IMR-90 (cell line): Measurements from ENCODE around the gene PAPPA. TPM values are rescaled to one million over a fixed set of nuclear protein-coding genes. Genes with fewer than 3 reads are reported as not detected.

ENCODE experiments used
- ATAC-seq: fragments of 200-7000 bp; cut with Tn5 transposase; 2 replicates; pipeline ENCODE4 v1.9.1; 2020; ENCODE audit warnings: low read depth, mild to moderate bottlenecking, moderate library complexity
- BruUV-seq: library from RNA; stranded (reverse); fragments of 400-500 nt; replicated peaks from 2 replicates; lab custom pipeline; 2021; lab: Mats Ljungman, UMichigan
- CTCF ChIA-PET: fragments of 300-600 bp; formaldehyde crosslinking; extraction: SDS; loops from one replicate; lab custom pipeline; 2021; ENCODE audit warnings: antibody characterized with exemption; lab: Yijun Ruan, JAX
- POLR2A ChIA-PET: fragments of 300-600 bp; sonication (Branson Sonifier 250); formaldehyde crosslinking; loops from one replicate; lab custom pipeline; 2022; ENCODE audit warnings: antibody characterized with exemption; ENCODE audit not compliant: unreplicated experiment; lab: Charles Lee
- DNase-seq: peaks from one replicate; pipeline ENCODE4 v3.0.0; 2013
- H2AFZ ChIP-seq: replicated peaks from 2 replicates; pipeline ENCODE3; 2013; ENCODE audit warnings: low read length, mild to moderate bottlenecking; ENCODE audit not compliant: poor library complexity
- H2AK5ac ChIP-seq: 2 replicates; pipeline ENCODE4 v1.6.1; 2013; ENCODE audit warnings: low read depth, low read length, inconsistent platforms
- H2AK9ac ChIP-seq: replicated peaks from 2 replicates; pipeline ENCODE3; 2013; ENCODE audit warnings: mild to moderate bottlenecking, low read depth, low read length, moderate library complexity; ENCODE audit not compliant: poor library complexity
- H2BK120ac ChIP-seq: 2 replicates; pipeline ENCODE4 v1.6.1; 2013; ENCODE audit warnings: low read depth, low read length, inconsistent platforms
- H2BK15ac ChIP-seq: 3 replicates; pipeline ENCODE4 v1.6.1; 2013; ENCODE audit warnings: low read depth, low read length, inconsistent platforms
- H2BK20ac ChIP-seq: 2 replicates; pipeline ENCODE4 v1.6.1; 2013; ENCODE audit warnings: low read depth, mild to moderate bottlenecking, inconsistent platforms, low read length, moderate library complexity
- H2BK5ac ChIP-seq: 2 replicates; pipeline ENCODE4 v1.6.1; 2013; ENCODE audit warnings: mild to moderate bottlenecking, low read depth, low read length, inconsistent platforms; ENCODE audit not compliant: poor library complexity, severe bottlenecking
- H3K14ac ChIP-seq: replicated peaks from 2 replicates; pipeline ENCODE4 v1.6.1; 2013; ENCODE audit warnings: low read depth, low read length, inconsistent platforms
- H3K18ac ChIP-seq: 2 replicates; pipeline ENCODE4 v1.6.1; 2013; ENCODE audit warnings: low read depth, low read length, control low read depth
- H3K23ac ChIP-seq: 2 replicates; pipeline ENCODE4 v1.6.1; 2013; ENCODE audit warnings: low read depth, low read length, inconsistent platforms
- H3K27ac ChIP-seq: 2 replicates; pipeline ENCODE4 v1.5.1; 2013; ENCODE audit warnings: mild to moderate bottlenecking, control low read depth, low read length; ENCODE audit not compliant: insufficient read depth
- H3K27me3 ChIP-seq: 2 replicates; pipeline ENCODE4 v1.6.1; 2013; ENCODE audit warnings: low read length; ENCODE audit not compliant: control insufficient read depth, insufficient read depth
- H3K36me3 ChIP-seq: 2 replicates; pipeline ENCODE4 v1.6.1; 2013; ENCODE audit warnings: low read length, mixed read lengths; ENCODE audit not compliant: control insufficient read depth, insufficient read depth
- H3K4ac ChIP-seq: 2 replicates; pipeline ENCODE4 v1.6.1; 2013; ENCODE audit warnings: low read depth, low read length, inconsistent platforms
- H3K4me1 ChIP-seq: 2 replicates; pipeline ENCODE4 v1.6.1; 2013; ENCODE audit warnings: low read length, mixed read lengths; ENCODE audit not compliant: control insufficient read depth, insufficient read depth
- H3K4me2 ChIP-seq: 2 replicates; pipeline ENCODE4 v1.6.1; 2013; ENCODE audit warnings: low read depth, mild to moderate bottlenecking, control low read depth, low read length, moderate library complexity
- H3K4me3 ChIP-seq: 2 replicates; pipeline ENCODE4 v1.5.1; 2013; ENCODE audit warnings: low read depth, mild to moderate bottlenecking, control low read depth, low read length, moderate library complexity; ENCODE audit not compliant: insufficient read depth
- H3K56ac ChIP-seq: 2 replicates; pipeline ENCODE4 v1.6.1; 2013; ENCODE audit warnings: low read length, inconsistent platforms; ENCODE audit not compliant: insufficient read depth; ENCODE audit errors: extremely low read depth
- H3K79me1 ChIP-seq, 2 experiments: 2 replicates each; pipeline ENCODE4 v1.6.1; 2013; ENCODE audit warnings: low read length in 2 of 2, inconsistent platforms in 1 of 2, low read depth in 1 of 2
- H3K9ac ChIP-seq: 2 replicates; pipeline ENCODE4 v1.6.1; 2013; ENCODE audit warnings: low read depth, low read length, control low read depth
- H3K9me1 ChIP-seq: 2 replicates; pipeline ENCODE4 v1.6.1; 2013; ENCODE audit warnings: low read length, inconsistent platforms; ENCODE audit not compliant: insufficient read depth
- H3K9me3 ChIP-seq: 2 replicates; pipeline ENCODE4 v1.6.1; 2013; ENCODE audit warnings: low read length; ENCODE audit not compliant: control insufficient read depth, insufficient read depth
- H4K20me1 ChIP-seq: 2 replicates; pipeline ENCODE4 v1.6.1; 2013; ENCODE audit warnings: low read length, inconsistent platforms; ENCODE audit not compliant: insufficient read depth
- H4K5ac ChIP-seq: 2 replicates; pipeline ENCODE4 v1.6.1; 2013; ENCODE audit warnings: mild to moderate bottlenecking, low read depth, low read length, control low read depth
- H4K8ac ChIP-seq, 2 experiments: 2 replicates each; pipeline ENCODE4 v1.6.1; 2013; ENCODE audit warnings: low read depth in 2 of 2, low read length in 2 of 2, control low read depth in 1 of 2, inconsistent platforms in 1 of 2
- H4K91ac ChIP-seq: 2 replicates; pipeline ENCODE4 v1.6.1; 2013; ENCODE audit warnings: low read depth, low read length, inconsistent platforms; ENCODE audit not compliant: insufficient read depth
- CHD1 ChIP-seq: IDR thresholded peaks from 2 replicates; pipeline ENCODE4 v1.6.1; 2012; ENCODE audit warnings: low read depth, low read length, improper control_type of control experiment
- CTCF ChIP-seq: conservative IDR thresholded peaks from 2 replicates; pipeline ENCODE4 v1.5.1; 2012; ENCODE audit warnings: mild to moderate bottlenecking, low read depth, low read length, improper control_type of control experiment
- ELK1 ChIP-seq: fragments of 150-350 bp; IDR thresholded peaks from 2 replicates; pipeline ENCODE4 v1.6.1; 2016; ENCODE audit warnings: low read depth, mild to moderate bottlenecking, low read length, moderate library complexity, borderline replicate concordance
- FOS ChIP-seq: fragments of 150-350 bp; IDR thresholded peaks from 2 replicates; pipeline ENCODE4 v1.6.1; 2016; ENCODE audit warnings: low read depth, low read length
- MAFK ChIP-seq: IDR thresholded peaks from 2 replicates; pipeline ENCODE4 v1.6.1; 2012; ENCODE audit warnings: low read depth, low read length, improper control_type of control experiment
- MAZ ChIP-seq: IDR thresholded peaks from 2 replicates; pipeline ENCODE4 v1.6.1; 2012; ENCODE audit warnings: low read depth, mild to moderate bottlenecking, low read length, improper control_type of control experiment, moderate library complexity, borderline replicate concordance
- MXI1 ChIP-seq: IDR thresholded peaks from 2 replicates; pipeline ENCODE4 v1.6.1; 2012; ENCODE audit warnings: low read depth, mild to moderate bottlenecking, low read length, moderate library complexity, borderline replicate concordance
- NFE2L2 ChIP-seq: fragments of 150-350 bp; IDR thresholded peaks from 2 replicates; pipeline ENCODE4 v1.6.1; 2016; ENCODE audit warnings: low read depth, mild to moderate bottlenecking, low read length
- POLR2A ChIP-seq: IDR thresholded peaks from 2 replicates; pipeline ENCODE4 v1.6.1; 2012; ENCODE audit warnings: mild to moderate bottlenecking, low read depth, low read length
- RFX5 ChIP-seq: IDR thresholded peaks from 2 replicates; pipeline ENCODE4 v1.8.0; 2012; ENCODE audit warnings: low read depth, mild to moderate bottlenecking, low read length, moderate library complexity
- SMC3 ChIP-seq: fragments of 150-350 bp; IDR thresholded peaks from 2 replicates; pipeline ENCODE4 v1.6.1; 2016; ENCODE audit warnings: low read depth, mild to moderate bottlenecking, antibody characterized with exemption, low read length, moderate library complexity
- WGBS, 2 experiments: methylation state at CpG; one replicate each; pipeline versions ENCODE4 v1.1.5 to v1.1.7; 2013; ENCODE audit warnings: missing lambda C conversion rate in 2 of 2; ENCODE audit not compliant: insufficient read length in 1 of 2; ENCODE audit errors: extremely low coverage in 2 of 2; 5-methylcytosine and 5-hydroxymethylcytosine counted together
- dilution Hi-C: fragments of 300-500 bp; cut with HindIII; formaldehyde crosslinking; loops from one replicate; pipeline ENCODE4 v1.14.3; 2018; ENCODE audit warnings: low sequenced_read_pairs; ENCODE audit not compliant: unreplicated experiment
- in situ Hi-C: fragments of 300-500 bp; cut with MboI; formaldehyde crosslinking; loops from 3 replicates; pipeline ENCODE4 v1.14.3; 2019; ENCODE audit warnings: low sequenced_read_pairs, inconsistent platforms, mixed read lengths
- intact Hi-C: fragments of 100-400 bp; cut with micrococcal nuclease; formaldehyde crosslinking; loops from 2 replicates; pipeline ENCODE4 v1.10.0; 2022
- polyA plus RNA-seq, 3 experiments: library from polyadenylated mRNA; depleted of rRNA; stranded (reverse); fragments of >200 nt; gene quantifications; 2 replicates each; pipeline ENCODE4 v1.2.3, GENCODE V29; 2012; ENCODE audit warnings: low replicate concordance in 1 of 3
- total RNA-seq: library from RNA; depleted of rRNA; stranded (reverse); fragments of >200 nt; gene quantifications from 2 replicates; pipeline ENCODE4 v1.2.3, GENCODE V29; 2012

PAPPA gene
- total and polyA plus RNA-seq, 2 of the 4 experiments (the other 2 are of a cell fraction): 8.3 to 12.4 TPM

- no peak for TF ChIP-seq ELK1
Observed at GRCh38 chr9:116209414-116210116, 56.0 kb downstream of the PAPPA start (continued).

GRCh38 chr9:116212986-116213692, 59.5 kb downstream of the PAPPA start:
- Histone ChIP-seq H4K5ac (no peak overlapping the region), H3K4ac (no peak overlapping the region), H3K79me1 (peaks cover 7 to 9% of the 10 kb centered on the region in 2 experiments; a peak in 3 of 4 replicates), H3K4me2 (no peak overlapping the region), H3K18ac (no peak overlapping the region), H2AK9ac (no peak overlapping the region), H2BK5ac (no peak overlapping the region), H3K4me3 (no peak overlapping the region), H3K36me3 (peaks cover 67% of the 10 kb centered on the region), H4K91ac (no peak overlapping the region), H3K27me3 (no peaks in the 10 kb centered on the region), H3K9me3 (no peaks in the 10 kb centered on the region), H3K4me1 (peaks cover 2% of the 10 kb centered on the region; the same call in 1 of the 2 replicates), H3K9ac (no peak overlapping the region), H3K14ac (no peak overlapping the region), H4K8ac (no peak overlapping the region), H3K56ac (no peak overlapping the region), H3K27ac (no peak overlapping the region), H2BK120ac (no peak overlapping the region), H4K20me1 (peaks cover 8% of the 10 kb centered on the region; the same call in 1 of the 2 replicates), H2AFZ (no peak overlapping the region), H3K9me1 (peaks cover 7% of the 10 kb centered on the region), H2BK20ac (no peak overlapping the region), H3K23ac (no peak overlapping the region), H2AK5ac (no peak overlapping the region), H2BK15ac (no peak overlapping the region)
- BruUV-seq: no TSS peak
- intact Hi-C loops (no loop called here), in situ Hi-C loops (no loop called here), dilution Hi-C loops (no loop called here)
- no peak for DNase-seq
- ChIA-PET CTCF (interaction anchor here (1.0 to 1.9 kb wide), 2 partner anchors 10 to 48 kb away, joined by 4 read pairs; no protein-coding TSS in a partner anchor), POLR2A (no interaction called here)
- no CpG with 5 or more reads among the region's 2 CpGs for WGBS, 2 experiments
- no peak for ATAC-seq
- TF ChIP-seq FOS: no peak
- TF ChIP-seq POLR2A: no peak
- no peak for TF ChIP-seq RFX5
- TF ChIP-seq CHD1: no peak
- no peak for TF ChIP-seq MXI1
- no peak for TF ChIP-seq NFE2L2
- no peak for TF ChIP-seq CTCF
- no peak for TF ChIP-seq ELK1
- TF ChIP-seq MAFK: no peak
- no peak for TF ChIP-seq SMC3
- TF ChIP-seq MAZ: no peak
